Astrocyte (in vitro differentiated cells and primary cell): ENCODE data around the gene CHD3. TPM values are rescaled to one million over a fixed set of nuclear protein-coding genes. Genes with fewer than 3 reads are reported as not detected.

ENCODE experiments used
- DNase-seq: peaks from one replicate; pipeline ENCODE4 v3.0.0-alpha.2; 2010; ENCODE audit warnings: low read depth
- FAIRE-seq: peaks from 2 replicates; lab custom pipeline; 2011; peaks lifted over from hg19 to GRCh38; lab: Jason Lieb, UNC
- H2AFZ ChIP-seq: 2 replicates; pipeline ENCODE4 v1.6.0; 2012; ENCODE audit warnings: low read depth, low read length, inconsistent platforms
- H3K27ac ChIP-seq: 2 replicates; pipeline ENCODE4 v1.5.1; 2011; ENCODE audit warnings: low read depth, low read length, inconsistent platforms
- H3K27me3 ChIP-seq: 2 replicates; pipeline ENCODE4 v1.6.0; 2011; ENCODE audit warnings: low read length, inconsistent platforms; ENCODE audit not compliant: insufficient read depth
- H3K36me3 ChIP-seq: 2 replicates; pipeline ENCODE4 v1.5.1; 2011; ENCODE audit warnings: low read length, inconsistent platforms; ENCODE audit not compliant: insufficient read depth
- H3K4me1 ChIP-seq: 2 replicates; pipeline ENCODE4 v1.5.1; 2011; ENCODE audit warnings: low read length, inconsistent platforms; ENCODE audit not compliant: insufficient read depth
- H3K4me2 ChIP-seq: 2 replicates; pipeline ENCODE4 v1.6.0; 2012; ENCODE audit warnings: low read length, inconsistent platforms
- H3K4me3 ChIP-seq: 2 replicates; pipeline ENCODE4 v1.5.1; 2011; ENCODE audit warnings: low read depth, mild to moderate bottlenecking, low read length, inconsistent platforms; ENCODE audit not compliant: insufficient read depth
- H3K79me2 ChIP-seq: 2 replicates; pipeline ENCODE4 v1.6.0; 2012; ENCODE audit warnings: mild to moderate bottlenecking, low read length, inconsistent platforms; ENCODE audit not compliant: insufficient read depth
- H3K9ac ChIP-seq: 2 replicates; pipeline ENCODE4 v1.6.0; 2012; ENCODE audit warnings: mild to moderate bottlenecking, low read length, inconsistent platforms
- H3K9me3 ChIP-seq: 2 replicates; pipeline ENCODE4 v1.5.1; 2012; ENCODE audit warnings: low read depth, mild to moderate bottlenecking, low read length, inconsistent platforms; ENCODE audit not compliant: insufficient read depth
- H4K20me1 ChIP-seq: 2 replicates; pipeline ENCODE4 v1.6.0; 2012; ENCODE audit warnings: low read length, inconsistent platforms; ENCODE audit not compliant: insufficient read depth
- H3K27ac Mint-ChIP-seq: one replicate; pipeline ENCODE4 v1.8.0; 2021; ENCODE audit warnings: mild to moderate bottlenecking, mixed read lengths; ENCODE audit not compliant: unreplicated experiment
- H3K27me3 Mint-ChIP-seq: one replicate; pipeline ENCODE4 v1.8.0; 2021; ENCODE audit warnings: low read depth, mixed read lengths; ENCODE audit not compliant: unreplicated experiment
- H3K36me3 Mint-ChIP-seq: one replicate; pipeline ENCODE4 v1.8.0; 2021; ENCODE audit warnings: low read depth, mixed read lengths; ENCODE audit not compliant: unreplicated experiment
- H3K4me1 Mint-ChIP-seq: one replicate; pipeline ENCODE4 v1.8.0; 2021; ENCODE audit warnings: low read depth, mixed read lengths; ENCODE audit not compliant: unreplicated experiment
- H3K4me3 Mint-ChIP-seq: one replicate; pipeline ENCODE4 v1.8.0; 2021; ENCODE audit warnings: mild to moderate bottlenecking, moderate library complexity, mixed read lengths; ENCODE audit not compliant: unreplicated experiment
- H3K9me3 Mint-ChIP-seq: one replicate; pipeline ENCODE4 v1.8.0; 2021; ENCODE audit warnings: mild to moderate bottlenecking, mixed read lengths; ENCODE audit not compliant: unreplicated experiment
- EZH2 ChIP-seq: IDR thresholded peaks from 2 replicates; pipeline ENCODE4 v1.6.1; 2012; ENCODE audit warnings: mild to moderate bottlenecking, low read length, inconsistent platforms; ENCODE audit not compliant: insufficient read depth
- total RNA-seq: library from RNA; stranded (reverse); gene quantifications from 2 replicates; pipeline ENCODE4 v1.2.1, GENCODE V29; 2021
- TF ChIP-seq, protein P1 (sequence below): IDR thresholded peaks from 2 replicates; pipeline ENCODE4 v1.5.1; 2011; ENCODE audit warnings: low read depth, mild to moderate bottlenecking, inconsistent platforms, low read length, moderate library complexity; ENCODE audit not compliant: insufficient read depth

Gene CHD3
- total RNA-seq, 1 donor from 2014 or later, result 111 TPM

DNA sequence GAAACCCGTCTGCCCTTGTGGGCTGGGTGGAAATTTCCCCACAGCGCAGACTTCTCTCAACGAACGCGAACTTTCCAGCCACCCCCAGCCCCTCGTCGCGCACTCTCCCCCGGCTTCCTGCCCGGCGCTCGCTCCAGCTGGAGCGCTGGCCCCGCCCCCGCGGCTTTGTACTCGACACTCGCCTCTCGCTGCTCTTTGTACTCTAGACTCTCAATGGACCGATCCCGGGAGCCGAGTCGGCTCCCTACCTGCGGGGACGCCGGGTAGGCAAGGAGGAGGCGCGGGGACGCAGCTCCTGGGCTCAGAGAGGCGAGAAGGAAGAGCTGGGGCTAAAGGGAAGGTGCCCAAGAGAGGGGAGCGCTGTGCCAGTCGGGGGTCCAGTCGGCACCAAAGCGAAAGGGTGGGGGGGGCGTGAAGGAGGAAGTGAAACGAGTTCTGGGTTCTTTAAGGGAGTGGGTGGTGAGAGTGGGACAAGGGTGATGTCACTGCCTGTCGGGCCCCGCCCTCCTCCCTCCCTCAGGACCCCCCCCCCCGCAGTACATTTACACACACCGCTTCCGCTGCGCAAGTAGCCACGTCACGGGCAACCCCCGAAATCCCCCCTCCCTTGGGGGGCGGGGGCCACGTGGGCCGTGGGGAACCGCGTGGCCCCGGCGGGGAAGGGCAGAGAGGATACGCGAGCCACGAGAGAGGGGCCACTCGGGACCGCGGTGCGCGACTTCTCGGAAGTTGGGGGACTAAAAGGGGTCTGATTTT, 44.9 kb upstream of the CHD3 start:
- H3K4me1 ChIP-seq, result peaks cover 39% of the 10 kb centered on the region
- Mint-ChIP-seq H3K27ac (peak overlapping the region; percentile 100), H3K27me3 (no peaks in the 10 kb centered on the region), H3K9me3 (no peaks in the 10 kb centered on the region), H3K4me1 (peaks cover 35% of the 10 kb centered on the region), H3K36me3 (peaks cover 2% of the 10 kb centered on the region), H3K4me3 (peak overlapping the region; percentile 95)
- no peaks in the 10 kb centered on the region for H3K36me3 ChIP-seq
- peak overlapping the region; percentile 37 for H2AFZ ChIP-seq
- no peaks in the 10 kb centered on the region for H3K27me3 ChIP-seq
- TF ChIP-seq, protein P1, sequence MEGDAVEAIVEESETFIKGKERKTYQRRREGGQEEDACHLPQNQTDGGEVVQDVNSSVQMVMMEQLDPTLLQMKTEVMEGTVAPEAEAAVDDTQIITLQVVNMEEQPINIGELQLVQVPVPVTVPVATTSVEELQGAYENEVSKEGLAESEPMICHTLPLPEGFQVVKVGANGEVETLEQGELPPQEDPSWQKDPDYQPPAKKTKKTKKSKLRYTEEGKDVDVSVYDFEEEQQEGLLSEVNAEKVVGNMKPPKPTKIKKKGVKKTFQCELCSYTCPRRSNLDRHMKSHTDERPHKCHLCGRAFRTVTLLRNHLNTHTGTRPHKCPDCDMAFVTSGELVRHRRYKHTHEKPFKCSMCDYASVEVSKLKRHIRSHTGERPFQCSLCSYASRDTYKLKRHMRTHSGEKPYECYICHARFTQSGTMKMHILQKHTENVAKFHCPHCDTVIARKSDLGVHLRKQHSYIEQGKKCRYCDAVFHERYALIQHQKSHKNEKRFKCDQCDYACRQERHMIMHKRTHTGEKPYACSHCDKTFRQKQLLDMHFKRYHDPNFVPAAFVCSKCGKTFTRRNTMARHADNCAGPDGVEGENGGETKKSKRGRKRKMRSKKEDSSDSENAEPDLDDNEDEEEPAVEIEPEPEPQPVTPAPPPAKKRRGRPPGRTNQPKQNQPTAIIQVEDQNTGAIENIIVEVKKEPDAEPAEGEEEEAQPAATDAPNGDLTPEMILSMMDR, result no peak
- no peak for TF ChIP-seq EZH2
- H3K9ac ChIP-seq, result peak overlapping the region; percentile 100
- peak; percentile 84 for DNase-seq
- H3K27ac ChIP-seq, result peak overlapping the region; percentile 100
- peak overlapping the region; percentile 85 for H3K4me3 ChIP-seq
- peaks cover 43% of the 10 kb centered on the region for H4K20me1 ChIP-seq
- no peak for FAIRE-seq
- H3K9me3 ChIP-seq, result no peaks in the 10 kb centered on the region
- H3K4me2 ChIP-seq, result peak overlapping the region; percentile 99
- H3K79me2 ChIP-seq, result peaks cover 51% of the 10 kb centered on the region

DNA sequence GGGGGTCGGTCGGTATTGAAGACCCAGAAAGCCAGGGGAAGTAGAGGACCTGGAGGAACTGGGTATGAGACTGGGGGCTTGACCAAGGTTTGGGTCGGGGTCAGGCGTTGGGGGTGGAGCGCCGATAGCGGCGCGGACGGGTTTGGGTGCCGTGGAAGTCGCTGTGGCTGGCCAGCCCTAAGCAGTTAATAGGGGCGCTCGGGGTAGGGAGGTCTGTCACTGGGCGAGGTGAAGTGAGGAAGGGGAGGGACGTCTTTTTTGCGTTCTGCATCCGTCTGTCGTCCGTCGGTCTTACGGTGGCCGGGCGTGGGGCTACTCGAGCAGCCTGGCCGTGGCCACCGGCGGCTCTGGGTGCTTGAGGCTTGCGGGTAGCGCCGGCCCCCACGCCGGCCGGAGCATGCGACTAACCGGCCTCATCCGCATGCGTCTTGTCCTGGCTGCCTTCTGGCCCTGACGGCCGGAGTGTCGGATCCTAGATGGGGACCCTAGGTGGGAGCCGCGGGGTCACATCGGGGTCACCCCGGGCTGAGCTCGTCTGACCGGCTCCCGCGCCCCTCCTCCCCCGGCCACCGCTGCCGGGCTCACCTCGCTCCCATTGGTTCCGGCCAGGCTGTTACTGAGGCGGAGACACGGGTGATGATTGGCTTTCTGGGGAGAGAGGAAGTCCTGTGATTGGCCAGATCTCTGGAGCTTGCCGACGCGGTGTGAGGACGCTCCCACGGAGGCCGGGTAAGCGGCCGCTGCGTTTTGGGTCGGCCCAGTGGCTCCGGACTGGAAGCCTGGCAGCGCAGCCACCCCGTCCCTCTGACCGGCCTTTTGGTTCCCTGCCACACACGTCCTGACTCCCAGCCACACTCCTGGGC, 44.1 kb upstream of the CHD3 start:
- Mint-ChIP-seq H3K4me1 (peaks cover 27% of the 10 kb centered on the region), H3K4me3 (peak overlapping the region; percentile 95), H3K9me3 (no peaks in the 10 kb centered on the region), H3K27me3 (no peaks in the 10 kb centered on the region), H3K36me3 (peaks cover 2% of the 10 kb centered on the region), H3K27ac (peak overlapping the region; percentile 100)
- peak overlapping the region; percentile 37 for H2AFZ ChIP-seq
- H3K79me2 ChIP-seq, result peaks cover 43% of the 10 kb centered on the region
- peak overlapping the region; percentile 85 for H3K4me3 ChIP-seq
- DNase-seq (peak; percentile 91), FAIRE-seq (no peak)
- peak overlapping the region; percentile 99 for H3K4me2 ChIP-seq
- H3K36me3 ChIP-seq, result peaks cover under 1% of the 10 kb centered on the region
- peaks cover 31% of the 10 kb centered on the region for H3K4me1 ChIP-seq
- no peaks in the 10 kb centered on the region for H3K27me3 ChIP-seq
- TF ChIP-seq EZH2, result no peak
- TF ChIP-seq, protein P1, result no peak
- H3K27ac ChIP-seq, result peak overlapping the region; percentile 100
- no peaks in the 10 kb centered on the region for H3K9me3 ChIP-seq
- peaks cover 41% of the 10 kb centered on the region for H4K20me1 ChIP-seq
- H3K9ac ChIP-seq, result peak overlapping the region; percentile 100
